ENCODE results near the gene ASXL1.
A peak's percentile ranks its signal among the peaks of the same experiment; 100 is the strongest.

The ASXL1 gene

DNA sequence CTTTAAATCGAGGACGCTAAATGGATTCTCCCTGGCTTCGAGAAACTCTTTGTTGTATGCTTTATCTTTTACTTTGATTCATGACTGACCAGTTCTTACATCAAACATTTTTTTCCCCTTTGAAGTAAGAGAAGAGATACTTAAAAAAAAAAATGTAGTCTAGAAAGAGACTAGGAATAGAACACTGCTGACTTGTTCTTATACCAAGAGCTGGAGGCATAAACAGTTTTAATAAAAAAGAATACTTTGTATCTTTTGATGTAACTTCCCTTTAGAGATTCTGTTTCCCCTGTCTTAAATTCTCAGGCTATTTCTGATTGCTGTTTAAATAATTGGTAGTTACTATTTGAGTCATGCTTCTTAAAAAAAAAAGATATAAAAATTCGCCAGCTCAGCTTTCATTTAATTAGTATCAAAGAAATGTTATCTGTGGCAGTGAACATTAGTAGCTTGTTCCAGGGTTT lies 4.8 kb downstream of the ASXL1 start:
- no peak overlapping the region for H3K4me3 ChIP-seq (ENCODE audit: low read depth, low read length)
- no peak for DNase-seq (ENCODE audit: low read depth)
- TF ChIP-seq, protein P1, sequence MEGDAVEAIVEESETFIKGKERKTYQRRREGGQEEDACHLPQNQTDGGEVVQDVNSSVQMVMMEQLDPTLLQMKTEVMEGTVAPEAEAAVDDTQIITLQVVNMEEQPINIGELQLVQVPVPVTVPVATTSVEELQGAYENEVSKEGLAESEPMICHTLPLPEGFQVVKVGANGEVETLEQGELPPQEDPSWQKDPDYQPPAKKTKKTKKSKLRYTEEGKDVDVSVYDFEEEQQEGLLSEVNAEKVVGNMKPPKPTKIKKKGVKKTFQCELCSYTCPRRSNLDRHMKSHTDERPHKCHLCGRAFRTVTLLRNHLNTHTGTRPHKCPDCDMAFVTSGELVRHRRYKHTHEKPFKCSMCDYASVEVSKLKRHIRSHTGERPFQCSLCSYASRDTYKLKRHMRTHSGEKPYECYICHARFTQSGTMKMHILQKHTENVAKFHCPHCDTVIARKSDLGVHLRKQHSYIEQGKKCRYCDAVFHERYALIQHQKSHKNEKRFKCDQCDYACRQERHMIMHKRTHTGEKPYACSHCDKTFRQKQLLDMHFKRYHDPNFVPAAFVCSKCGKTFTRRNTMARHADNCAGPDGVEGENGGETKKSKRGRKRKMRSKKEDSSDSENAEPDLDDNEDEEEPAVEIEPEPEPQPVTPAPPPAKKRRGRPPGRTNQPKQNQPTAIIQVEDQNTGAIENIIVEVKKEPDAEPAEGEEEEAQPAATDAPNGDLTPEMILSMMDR (IDR thresholded peaks at IDR 0.05; ENCODE audit: insufficient read depth, low read depth, low read length, missing control alignments) = no peak

DNA sequence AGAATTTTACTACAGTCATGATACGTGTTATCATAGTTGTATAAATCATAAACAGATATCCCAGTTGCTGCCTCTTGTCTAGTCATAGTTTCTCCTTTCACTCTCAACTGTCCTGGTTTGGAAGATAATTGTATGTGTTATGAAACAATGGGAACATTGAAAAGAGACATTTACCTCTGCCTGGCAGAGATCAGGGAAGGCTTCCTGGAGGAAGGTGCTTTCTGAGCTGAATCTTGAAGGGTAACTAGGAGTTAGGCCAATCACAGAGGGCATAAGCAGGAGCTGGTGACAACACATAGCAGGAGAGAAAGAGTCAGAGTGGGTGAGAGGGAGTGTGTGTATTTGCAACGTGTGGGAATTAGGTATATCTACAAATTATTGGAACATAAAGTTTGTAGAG lies 5.4 kb downstream of the ASXL1 start:
- no peak overlapping the region for H3K4me3 ChIP-seq (ENCODE audit: low read depth, low read length)

DNA sequence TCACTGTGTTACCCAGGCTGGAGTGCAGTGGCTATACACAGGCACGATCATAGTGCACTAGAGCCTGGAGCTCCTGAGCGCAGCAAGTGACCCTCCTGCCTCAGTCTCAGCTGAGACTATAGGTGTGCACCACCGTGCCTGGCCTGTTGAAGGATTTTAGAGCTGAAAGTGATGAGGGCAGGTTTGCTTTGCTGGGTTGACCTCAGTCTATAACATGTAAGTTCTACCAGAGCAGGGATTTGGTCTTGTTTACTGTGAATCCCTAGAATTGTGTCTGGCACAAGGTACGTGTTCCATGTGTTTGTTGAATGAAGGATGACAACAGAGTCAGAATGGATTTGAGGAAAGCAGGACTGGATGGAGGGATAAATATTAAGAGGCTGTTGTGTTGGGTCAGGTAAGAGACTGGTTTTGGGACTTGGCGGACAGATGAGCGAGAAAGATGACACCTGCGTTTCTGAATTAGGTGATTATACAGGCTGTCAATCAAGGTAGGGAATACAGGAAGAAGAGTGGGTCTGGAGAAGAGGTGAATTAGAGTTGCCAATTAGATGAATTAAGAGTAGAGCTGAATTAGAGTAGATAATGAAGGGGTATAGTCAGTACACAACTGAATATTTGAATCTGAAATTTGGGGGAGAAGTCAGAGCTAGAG lies 6.5 kb downstream of the ASXL1 start:
- H3K4me3 ChIP-seq (ENCODE audit: low read depth, low read length) = no peak overlapping the region
- TF ChIP-seq, protein P1 (IDR thresholded peaks at IDR 0.05; ENCODE audit: insufficient read depth, low read depth, low read length, missing control alignments) = no peak
- DNase-seq (ENCODE audit: low read depth) = no peak

More for the DNA sequence above, 5.4 kb downstream of the ASXL1 start:
- TF ChIP-seq, protein P1 (IDR thresholded peaks at IDR 0.05; ENCODE audit: insufficient read depth, low read depth, low read length, missing control alignments) = no peak
- DNase-seq (ENCODE audit: low read depth) = no peak

DNA sequence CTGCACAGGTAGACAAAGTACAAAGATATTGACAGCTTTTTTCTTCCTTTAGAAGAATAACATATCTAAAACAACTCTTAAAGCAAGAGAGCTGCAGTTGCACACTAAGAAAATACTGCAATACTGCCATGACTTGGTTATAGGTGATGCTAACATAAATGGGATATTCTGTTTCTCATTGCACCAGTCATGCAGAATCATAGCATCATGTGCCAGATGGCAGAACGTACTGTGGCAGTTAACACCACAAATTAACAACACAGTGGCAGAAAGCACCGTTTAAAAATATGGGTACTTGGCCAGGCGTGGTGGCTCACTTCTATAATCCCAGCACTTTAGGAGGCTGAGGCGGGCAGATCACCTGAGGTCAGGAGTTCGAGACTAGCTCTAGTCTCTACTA lies 7.4 kb downstream of the ASXL1 start:
- DNase-seq (ENCODE audit: low read depth) = no peak
- TF ChIP-seq, protein P1 (IDR thresholded peaks at IDR 0.05; ENCODE audit: insufficient read depth, low read depth, low read length, missing control alignments) = no peak
- H3K4me3 ChIP-seq (ENCODE audit: low read depth, low read length) = no peak overlapping the region

DNA sequence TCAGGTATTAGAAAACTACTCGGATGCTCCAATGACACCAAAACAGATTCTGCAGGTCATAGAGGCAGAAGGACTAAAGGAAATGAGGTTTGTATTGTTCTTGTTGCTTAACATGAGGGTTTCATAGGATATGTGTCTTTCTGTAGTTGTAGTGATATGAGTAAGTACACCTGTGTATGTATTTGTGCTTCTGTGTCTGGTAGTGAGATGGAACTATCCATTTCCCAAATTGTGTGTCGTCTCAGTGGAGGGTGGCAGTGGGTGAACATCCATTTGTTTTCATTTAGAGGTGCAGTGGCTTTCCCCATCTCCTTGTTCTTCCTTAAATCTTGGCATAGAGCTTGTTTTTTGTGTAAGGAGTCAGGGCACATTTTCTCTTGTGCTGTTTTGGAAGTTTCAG lies 8.2 kb downstream of the ASXL1 start:
- DNase-seq (ENCODE audit: low read depth) = peak; percentile 59
- H3K4me3 ChIP-seq (ENCODE audit: low read depth, low read length) = no peak overlapping the region
- TF ChIP-seq, protein P1 (IDR thresholded peaks at IDR 0.05; ENCODE audit: insufficient read depth, low read depth, low read length, missing control alignments) = no peak

DNA sequence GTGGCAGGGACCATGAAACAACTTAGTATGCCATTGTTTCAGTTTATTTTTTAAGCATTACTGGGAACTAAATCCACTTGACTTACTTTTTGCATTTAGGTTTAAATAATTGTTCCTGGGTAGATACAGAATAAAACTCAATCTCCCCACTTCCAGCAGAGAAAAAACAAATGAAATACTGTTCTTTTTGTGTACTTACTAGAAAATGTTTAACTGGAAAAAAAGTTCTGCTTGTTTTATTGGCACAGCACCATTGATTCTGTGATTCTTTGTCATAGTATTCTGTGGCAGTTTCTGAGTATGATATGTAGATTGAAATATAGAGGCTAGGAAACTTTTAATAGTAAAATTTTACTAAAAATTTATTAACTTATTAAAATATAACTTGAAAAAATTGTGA lies 10.2 kb downstream of the ASXL1 start:
- no peak for DNase-seq (ENCODE audit: low read depth)
- no peak overlapping the region for H3K4me3 ChIP-seq (ENCODE audit: low read depth, low read length)
- TF ChIP-seq, protein P1 (IDR thresholded peaks at IDR 0.05; ENCODE audit: insufficient read depth, low read depth, low read length, missing control alignments) = no peak

DNA sequence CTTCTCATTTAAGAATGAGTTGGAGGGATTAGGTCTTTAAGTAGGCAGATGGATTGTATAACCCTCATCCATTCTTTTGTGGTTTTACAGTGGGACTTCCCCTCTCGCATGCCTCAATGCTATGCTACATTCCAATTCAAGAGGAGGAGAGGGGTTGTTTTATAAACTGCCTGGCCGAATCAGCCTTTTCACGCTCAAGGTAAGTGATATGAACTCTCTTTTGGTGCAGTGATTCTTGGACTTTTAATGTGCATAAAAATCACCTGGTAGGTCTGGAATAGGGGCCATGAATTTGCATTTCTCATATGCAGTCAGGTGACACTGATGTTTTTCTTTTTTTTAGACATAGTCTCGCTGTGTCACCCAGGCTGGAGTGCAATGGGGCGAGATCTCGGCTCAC lies 10.8 kb downstream of the ASXL1 start:
- no peak overlapping the region for H3K4me3 ChIP-seq (ENCODE audit: low read depth, low read length)
- no peak for DNase-seq (ENCODE audit: low read depth)
- TF ChIP-seq, protein P1 (IDR thresholded peaks at IDR 0.05; ENCODE audit: insufficient read depth, low read depth, low read length, missing control alignments) = no peak
